Measurements from ENCODE around the gene PPP6R3. TPM values are rescaled to one million over a fixed set of nuclear protein-coding genes. Genes with fewer than 3 reads are reported as not detected.

PPP6R3 gene
- total RNA-seq, 1 experiment from 2014 or later: 138 TPM

DNA sequence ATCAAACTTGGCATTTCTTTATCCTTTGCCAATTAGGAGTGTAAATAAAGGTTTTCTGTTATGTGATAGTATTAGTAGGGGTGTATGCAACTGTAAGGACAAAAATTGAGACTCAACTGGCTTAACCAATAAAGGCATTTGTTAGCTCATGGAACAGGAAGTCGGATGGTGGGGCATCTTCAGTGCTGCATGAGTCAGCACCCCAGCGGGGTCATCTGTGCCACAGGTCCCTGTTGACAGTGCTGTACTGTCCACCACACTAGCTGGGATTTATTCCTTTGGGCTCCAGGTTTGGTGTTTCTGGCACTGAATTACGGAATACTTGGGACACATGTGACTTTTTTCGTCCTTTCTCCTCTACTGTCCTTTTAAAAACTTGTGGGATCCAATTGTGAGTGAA is 86.0 kb downstream of the PPP6R3 start:
- Histone ChIP-seq H3K23ac (ENCODE audit: insufficient read length, low read depth, low read length) (no peak overlapping the region), H3K18ac (ENCODE audit: insufficient read length, low read depth, low read length) (no peak overlapping the region), H3K4ac (ENCODE audit: low read depth, low read length) (no peak overlapping the region), H3K14ac (ENCODE audit: insufficient read depth, low read length) (no peak overlapping the region), H3K79me2 (ENCODE audit: insufficient read depth, low read length) (peaks cover 5% of the 10 kb centered on the region; the same call in 1 of the 2 replicates), H3K4me1 (ENCODE audit: insufficient read depth, low read length) (peaks cover 3% of the 10 kb centered on the region; the same call in 1 of the 2 replicates), H4K5ac (ENCODE audit: insufficient read length, low read depth, low read length) (no peak overlapping the region), H2AFZ (ENCODE audit: low read length) (no peak overlapping the region), H2BK20ac (ENCODE audit: low read depth, low read length, poor library complexity, severe bottlenecking) (no peak overlapping the region), H4K20me1 (ENCODE audit: control insufficient read depth, insufficient read depth, insufficient read length) (peaks cover 2% of the 10 kb centered on the region), H3K56ac (ENCODE audit: insufficient read length, low read depth, low read length) (no peak overlapping the region), H3K27ac (ENCODE audit: insufficient read length, low read depth, low read length) (no peak overlapping the region), H4K8ac (replicated peaks; ENCODE audit: insufficient read length, low read depth, low read length) (no peak overlapping the region), H3T11ph (ENCODE audit: low read length) (no peak overlapping the region), H4K91ac (ENCODE audit: insufficient read length, low read depth, low read length) (no peak overlapping the region), H3K27me3 (ENCODE audit: insufficient read depth, low read length) (no peaks in the 10 kb centered on the region), H3K79me1 (ENCODE audit: insufficient read depth, low read depth, low read length, poor library complexity, severe bottlenecking) (peaks cover 10% of the 10 kb centered on the region), H3K9me3 (ENCODE audit: control insufficient read depth, low read depth, low read length) (no peaks in the 10 kb centered on the region), H2BK15ac (ENCODE audit: low read depth, low read length) (no peak overlapping the region), H3K4me2 (ENCODE audit: insufficient read depth, insufficient read length, low read length) (no peak overlapping the region), H2AK5ac (ENCODE audit: insufficient read length, low read length) (no peak overlapping the region), H2BK120ac (ENCODE audit: low read depth, low read length, poor library complexity, severe bottlenecking) (no peak overlapping the region), H3K9ac (ENCODE audit: extremely low read depth, insufficient read length, low read length) (no peak overlapping the region), H2BK12ac (ENCODE audit: insufficient read length, low read depth, low read length) (no peak overlapping the region), H2BK5ac (ENCODE audit: insufficient read length, low read length) (no peak overlapping the region), H3K23me2 (ENCODE audit: insufficient read length, low read depth, low read length, poor library complexity, severe bottlenecking) (no peaks in the 10 kb centered on the region)
- no peak for TF ChIP-seq CTCF (conservative IDR thresholded peaks at IDR 0.05)
- no peaks in the 10 kb centered on the region for H3K27me3 Mint-ChIP-seq (ENCODE audit: low read depth)
- peaks cover 25 to 42% of the 10 kb centered on the region in 2 experiments for H3K4me1 Mint-ChIP-seq
- WGBS (ENCODE audit: extremely low coverage, insufficient read length, low lambda C conversion rate): no CpG with 5 or more reads among the region's 4 CpGs
- H3K27ac Mint-ChIP-seq: peak overlapping the region in 1 of 3 experiments; percentile 37; a peak in 2 of 7 replicates
- H3K9me3 Mint-ChIP-seq: no peaks in the 10 kb centered on the region; a peak in 1 of 5 replicates
- no peak for DNase-seq
- no peak overlapping the region for H3K4me3 Mint-ChIP-seq
- H3K36me3 Mint-ChIP-seq (ENCODE audit: insufficient read depth in 1 of 3, low read depth in 3 of 3): peaks cover 23 to 84% (median 74%) of the 10 kb centered on the region in 3 experiments

Data from H9 (cell line).